GM20000 (cell line): ENCODE measurements around the gene KLHDC4.
"Not testable (repeated sequence)": the region's sequence is repeated elsewhere in the genome, so short reads cannot be mapped to it uniquely, and the experiment has no call there.

Source experiments
- DNase-seq: peaks from one replicate; pipeline ENCODE4 v3.0.0; 2012; ENCODE audit warnings: low spot score
- CTCF ChIP-seq: IDR thresholded peaks from 2 replicates; pipeline ENCODE4 v1.5.1; 2012; ENCODE audit warnings: mild to moderate bottlenecking, control low read depth; ENCODE audit errors: extremely low read depth, missing control alignments

The KLHDC4 gene

GRCh38 chr16:87765776-87766484, at the start of gene KLHDC4:
TSS of gene KLHDC4 (minus strand) at chr16:87765986. CDS start at chr16:87765890, 96 bp downstream.
- DNase-seq: peak; percentile 95
- TF ChIP-seq CTCF: no peak

- TF ChIP-seq CTCF: no peak
- no peak for DNase-seq
Observed at GRCh38 chr16:87815567-87815966, 49.8 kb upstream of the KLHDC4 start.

- TF ChIP-seq CTCF: no peak
- DNase-seq: no peak
Observed at GRCh38 chr16:87812200-87812656, 46.4 kb upstream of the KLHDC4 start.

DNA sequence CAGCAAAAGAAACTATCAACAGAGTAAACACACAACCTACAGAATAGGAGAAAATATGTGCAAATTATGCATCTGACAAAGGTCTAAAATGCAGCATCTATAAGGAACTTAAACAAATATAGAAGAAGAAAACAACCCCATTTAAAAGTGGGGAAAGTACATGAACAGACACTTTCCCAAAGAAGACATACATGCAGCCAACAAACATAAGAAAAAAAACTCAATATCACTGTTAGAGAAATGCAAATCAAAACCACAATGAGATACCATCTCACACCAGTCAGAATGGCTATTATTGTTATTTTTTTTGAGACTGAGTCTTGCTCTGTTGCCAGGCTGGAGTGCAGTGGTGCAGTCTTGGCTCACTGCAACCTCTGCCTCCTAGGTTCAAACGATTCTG, 45.7 kb upstream of the KLHDC4 start:
- DNase-seq: not testable (repeated sequence)

- DNase-seq: peak; percentile 75
- TF ChIP-seq CTCF: no peak
Observed at GRCh38 chr16:87809150-87809902, 43.5 kb upstream of the KLHDC4 start.

DNA sequence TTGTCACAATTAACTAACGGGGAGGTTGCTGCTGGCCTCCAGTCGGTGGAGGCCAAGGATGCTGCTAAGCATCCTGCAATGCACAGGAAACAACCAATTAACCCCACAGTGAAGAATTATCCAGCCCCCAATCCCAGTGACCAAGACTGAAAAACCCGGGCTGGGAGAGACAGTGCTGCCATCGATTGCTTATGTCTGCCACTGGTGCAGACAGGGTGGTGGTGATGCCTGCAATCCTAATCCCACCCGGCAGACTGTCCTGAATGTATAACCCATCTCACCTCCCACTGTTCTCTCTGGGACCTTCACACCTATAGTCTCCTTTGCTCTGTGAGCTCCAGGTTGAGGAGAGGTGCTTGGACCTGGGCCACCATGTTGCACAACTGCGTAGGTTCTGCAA, 42.3 kb upstream of the KLHDC4 start:
- DNase-seq: no peak
- no peak for TF ChIP-seq CTCF

- DNase-seq: no peak
- no peak for TF ChIP-seq CTCF
Observed at GRCh38 chr16:87806641-87807546, 41.1 kb upstream of the KLHDC4 start.
